Uterus (tissue), 2 donors: ENCODE measurements around the gene GRIK3.

Experiments
- POLR2A ChIP-seq, 2 donors: fragments of 450-650 bp; IDR thresholded peaks; one replicate each; pipeline ENCODE4 v1.6.1; 2016; ENCODE audit warnings: antibody characterized with exemption in 2 of 2, mild to moderate bottlenecking in 1 of 2, moderate library complexity in 1 of 2
- TF ChIP-seq, protein P1 (sequence below), 4 experiments: fragments of 200-600 bp in 2 of 4; fragments of 450-650 bp in 2 of 4; sonication (generic) in 2 of 4; IDR thresholded peaks; one replicate each; pipeline ENCODE4 v1.5.1; 2016 to 2019; ENCODE audit warnings: antibody characterized with exemption in 4 of 4, mild to moderate bottlenecking in 2 of 4, moderate library complexity in 1 of 4

DNA sequence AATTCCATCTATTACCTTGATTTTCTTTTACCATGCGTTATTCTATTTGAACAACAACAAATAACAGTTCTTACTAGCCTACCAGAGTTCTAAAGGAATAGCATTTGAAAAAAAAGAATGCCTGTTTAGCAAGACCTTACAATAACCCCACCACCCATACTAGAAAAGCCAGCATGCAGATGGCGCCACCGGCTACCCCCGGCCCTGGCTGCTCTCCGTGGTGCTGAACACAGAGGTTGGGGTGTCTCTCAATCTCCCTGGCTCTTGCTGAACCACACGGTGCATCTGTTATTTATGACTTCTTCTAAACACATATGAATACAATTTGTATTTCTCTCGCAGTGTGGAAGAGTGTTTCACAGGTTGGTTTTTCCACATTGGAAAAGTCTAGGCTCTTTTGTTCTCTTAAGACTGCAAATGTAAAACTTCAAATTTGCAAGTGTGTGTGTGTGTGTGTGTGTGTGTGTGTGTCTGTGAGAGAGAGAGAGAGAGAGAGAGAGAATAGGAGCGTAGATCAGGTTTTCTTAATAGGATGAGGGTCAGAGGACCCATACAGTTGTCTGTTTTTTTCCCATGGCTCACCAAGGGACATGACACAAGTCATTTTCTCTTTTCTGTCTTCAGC is 13.6 kb downstream of the GRIK3 start:
- TF ChIP-seq, protein P1, sequence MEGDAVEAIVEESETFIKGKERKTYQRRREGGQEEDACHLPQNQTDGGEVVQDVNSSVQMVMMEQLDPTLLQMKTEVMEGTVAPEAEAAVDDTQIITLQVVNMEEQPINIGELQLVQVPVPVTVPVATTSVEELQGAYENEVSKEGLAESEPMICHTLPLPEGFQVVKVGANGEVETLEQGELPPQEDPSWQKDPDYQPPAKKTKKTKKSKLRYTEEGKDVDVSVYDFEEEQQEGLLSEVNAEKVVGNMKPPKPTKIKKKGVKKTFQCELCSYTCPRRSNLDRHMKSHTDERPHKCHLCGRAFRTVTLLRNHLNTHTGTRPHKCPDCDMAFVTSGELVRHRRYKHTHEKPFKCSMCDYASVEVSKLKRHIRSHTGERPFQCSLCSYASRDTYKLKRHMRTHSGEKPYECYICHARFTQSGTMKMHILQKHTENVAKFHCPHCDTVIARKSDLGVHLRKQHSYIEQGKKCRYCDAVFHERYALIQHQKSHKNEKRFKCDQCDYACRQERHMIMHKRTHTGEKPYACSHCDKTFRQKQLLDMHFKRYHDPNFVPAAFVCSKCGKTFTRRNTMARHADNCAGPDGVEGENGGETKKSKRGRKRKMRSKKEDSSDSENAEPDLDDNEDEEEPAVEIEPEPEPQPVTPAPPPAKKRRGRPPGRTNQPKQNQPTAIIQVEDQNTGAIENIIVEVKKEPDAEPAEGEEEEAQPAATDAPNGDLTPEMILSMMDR (IDR thresholded peaks at IDR 0.05) = no peak
- TF ChIP-seq POLR2A (IDR thresholded peaks at IDR 0.05) = no peak
